Liver (tissue), 9 donors: Measurements from ENCODE around the gene NEK8. TPM values are rescaled to one million over a fixed set of nuclear protein-coding genes. Genes with fewer than 3 reads are reported as not detected.
"Not testable (repeated sequence)": the region's sequence is repeated elsewhere in the genome, so short reads cannot be mapped to it uniquely, and the experiment has no call there.

Experiments used
- DNase-seq: peaks from one replicate; pipeline ENCODE4 v3.0.0-alpha.2; 2017; ENCODE audit warnings: low spot score
- H3K27ac ChIP-seq, 2 donors: one replicate each; pipeline ENCODE4 v1.7.0; 2013; ENCODE audit warnings: inconsistent platforms in 2 of 2, low read length in 2 of 2, control low read depth in 1 of 2, low read depth in 1 of 2, mild to moderate bottlenecking in 1 of 2
- H3K27me3 ChIP-seq, 4 donors: one replicate each; pipeline versions ENCODE4 v1.6.1 to v1.7.0; 2013; ENCODE audit warnings: low read length in 3 of 4, inconsistent platforms in 1 of 4, mild to moderate bottlenecking in 1 of 4, moderate library complexity in 1 of 4; ENCODE audit not compliant: control insufficient read depth in 4 of 4, insufficient read depth in 4 of 4
- H3K36me3 ChIP-seq, 4 donors: one replicate each; pipeline versions ENCODE4 v1.6.1 to v1.7.0; 2013; ENCODE audit warnings: low read length in 3 of 4, mild to moderate bottlenecking in 3 of 4, low read depth in 1 of 4, moderate library complexity in 1 of 4; ENCODE audit not compliant: control insufficient read depth in 4 of 4, insufficient read depth in 3 of 4
- H3K4me1 ChIP-seq, 4 donors: one replicate each; pipeline versions ENCODE4 v1.6.1 to v1.7.0; 2013; ENCODE audit warnings: low read length in 3 of 4, mild to moderate bottlenecking in 3 of 4, moderate library complexity in 1 of 4; ENCODE audit not compliant: control insufficient read depth in 4 of 4, insufficient read depth in 4 of 4
- H3K4me3 ChIP-seq, 3 donors: one replicate each; pipeline versions ENCODE4 v1.6.1 to v1.7.0; 2013; ENCODE audit warnings: low read length in 3 of 3, control low read depth in 1 of 3, low read depth in 1 of 3, mild to moderate bottlenecking in 1 of 3
- H3K9ac ChIP-seq, 2 donors: one replicate each; pipeline ENCODE4 v1.7.0; 2013; ENCODE audit warnings: low read length in 2 of 2, mild to moderate bottlenecking in 2 of 2, moderate library complexity in 2 of 2, control low read depth in 1 of 2, low read depth in 1 of 2
- H3K9me3 ChIP-seq, 4 donors: one replicate each; pipeline versions ENCODE4 v1.6.1 to v1.7.0; 2013; ENCODE audit warnings: low read length in 3 of 4; ENCODE audit not compliant: control insufficient read depth in 4 of 4
- EGR1 ChIP-seq, 2 donors: IDR thresholded peaks; 2 replicates each; pipeline ENCODE4 v1.6.1; 2016 to 2018; ENCODE audit warnings: antibody characterized with exemption in 2 of 2, low read depth in 2 of 2
- FOXA1 ChIP-seq: IDR thresholded peaks from 2 replicates; pipeline ENCODE4 v1.6.1; 2016; ENCODE audit warnings: antibody characterized with exemption
- FOXA2 ChIP-seq: IDR thresholded peaks from 2 replicates; pipeline ENCODE4 v1.6.1; 2016; ENCODE audit warnings: antibody characterized with exemption
- GABPA ChIP-seq, 2 donors: IDR thresholded peaks in 1 of 2; conservative IDR thresholded peaks in 1 of 2; 2 replicates each; pipeline ENCODE4 v1.6.1; 2016; ENCODE audit warnings: antibody characterized with exemption in 2 of 2, mild to moderate bottlenecking in 1 of 2, moderate library complexity in 1 of 2
- HNF4G ChIP-seq: IDR thresholded peaks from 2 replicates; pipeline ENCODE4 v1.6.1; 2016; ENCODE audit warnings: antibody characterized with exemption
- JUND ChIP-seq, 2 donors: IDR thresholded peaks; 2 replicates each; pipeline ENCODE4 v1.6.1; 2016; ENCODE audit warnings: antibody characterized with exemption in 2 of 2
- NR2F2 ChIP-seq: IDR thresholded peaks from 2 replicates; pipeline ENCODE4 v1.6.1; 2016; ENCODE audit warnings: antibody characterized with exemption
- RAD21 ChIP-seq, 2 donors: IDR thresholded peaks; 2 replicates each; pipeline ENCODE4 v1.6.1; 2016; ENCODE audit warnings: antibody characterized with exemption in 2 of 2, mild to moderate bottlenecking in 2 of 2
- REST ChIP-seq: IDR thresholded peaks from 2 replicates; pipeline ENCODE4 v1.6.1; 2016; ENCODE audit warnings: antibody characterized with exemption, mild to moderate bottlenecking
- RXRA ChIP-seq, 2 donors: IDR thresholded peaks; 2 replicates each; pipeline ENCODE4 v1.6.1; 2017 to 2018; ENCODE audit warnings: antibody characterized with exemption in 2 of 2, mild to moderate bottlenecking in 1 of 2
- YY1 ChIP-seq: IDR thresholded peaks from 2 replicates; pipeline ENCODE4 v1.6.1; 2016; ENCODE audit warnings: antibody characterized with exemption, mild to moderate bottlenecking
- WGBS: extraction: QIAGEN DNeasy Blood & Tissue Kit; methylation state at CpG from one replicate; pipeline ENCODE4 v1.1.7; 2013; 5-methylcytosine and 5-hydroxymethylcytosine counted together
- polyA plus RNA-seq, 2 donors: library from polyadenylated mRNA; stranded (reverse) in 1 of 2; unstranded in 1 of 2; fragments of 200-250 nt in 1 of 2; fragments of >200 nt in 1 of 2; fragmentation: Nextera tagmentation in 1 of 2; extraction: Ambion mirVana in 1 of 2; gene quantifications; one replicate each; pipeline versions ENCODE4 v1.2.1 to v1.2.3, GENCODE V29; 2013 to 2015
- total RNA-seq, 2 donors: library from RNA; depleted of rRNA; stranded (reverse); fragments of >200 nt; gene quantifications; one replicate each; pipeline ENCODE4 v1.2.3, GENCODE V29; 2014
- TF ChIP-seq, protein P1 (sequence below): IDR thresholded peaks from 2 replicates; pipeline ENCODE4 v1.6.1; 2016; ENCODE audit warnings: antibody characterized with exemption
- TF ChIP-seq, protein P2 (sequence below): IDR thresholded peaks from 2 replicates; pipeline ENCODE4 v1.6.1; 2016; ENCODE audit warnings: antibody characterized with exemption
- donor health status: healthy.
- donor health status: healthy.
- donor health status: healthy.
- donor health status: healthy.
- donor health status: healthy.

The NEK8 gene
- total and polyA plus RNA-seq, 4 donors: 1.7 to 7.8 (median 4.5) TPM

GRCh38 chr17:28723159-28723835 lies 5.3 kb upstream of the NEK8 start:
- Histone ChIP-seq H3K9ac (no peak overlapping the region), H3K4me1 (peaks cover 6 to 51% (median 32%) of the 10 kb centered on the region in 4 donors), H3K27me3 (no peaks in the 10 kb centered on the region), H3K4me3 (no peak overlapping the region), H3K9me3 (no peaks in the 10 kb centered on the region), H3K27ac (no peak overlapping the region), H3K36me3 (peaks cover 10 to 28% (median 22%) of the 10 kb centered on the region in 4 donors)
- 82% methylated on average over 6 of the region's 6 CpGs for WGBS
- DNase-seq: no peak
- TF ChIP-seq, protein P1, sequence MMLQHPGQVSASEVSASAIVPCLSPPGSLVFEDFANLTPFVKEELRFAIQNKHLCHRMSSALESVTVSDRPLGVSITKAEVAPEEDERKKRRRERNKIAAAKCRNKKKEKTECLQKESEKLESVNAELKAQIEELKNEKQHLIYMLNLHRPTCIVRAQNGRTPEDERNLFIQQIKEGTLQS: no peak
- TF ChIP-seq RXRA (IDR thresholded peaks at IDR 0.05) (no peak), JUND (IDR thresholded peaks at IDR 0.05) (no peak), FOXA1 (no peak), GABPA (IDR thresholded peaks at IDR 0.05 in 1 of 2, conservative IDR thresholded peaks at IDR 0.05 in 1 of 2) (no peak), EGR1 (IDR thresholded peaks at IDR 0.05; ENCODE audit: low read depth in 2 of 2) (no peak), HNF4G (no peak), YY1 (no peak), RAD21 (IDR thresholded peaks at IDR 0.05) (no peak), REST (no peak), FOXA2 (no peak), NR2F2 (no peak)
- TF ChIP-seq, protein P2, sequence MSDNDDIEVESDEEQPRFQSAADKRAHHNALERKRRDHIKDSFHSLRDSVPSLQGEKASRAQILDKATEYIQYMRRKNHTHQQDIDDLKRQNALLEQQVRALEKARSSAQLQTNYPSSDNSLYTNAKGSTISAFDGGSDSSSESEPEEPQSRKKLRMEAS: no peak

GRCh38 chr17:28723836-28724499 lies 4.6 kb upstream of the NEK8 start:
- 83% methylated on average over 4 of the region's 4 CpGs for WGBS
- not testable (repeated sequence) for H3K4me3 ChIP-seq, H3K27me3 ChIP-seq, H3K27ac ChIP-seq, DNase-seq, H3K9me3 ChIP-seq, H3K9ac ChIP-seq
- peaks cover 10 to 28% (median 22%) of the 10 kb centered on the region in 4 donors for H3K36me3 ChIP-seq
- peaks cover 6 to 49% (median 33%) of the 10 kb centered on the region in 4 donors for H3K4me1 ChIP-seq
